Endothelial cell of umbilical vein (primary cell): Measurements from ENCODE around the gene ATP8A2.

Experiments
- CTCF ChIP-seq, 2 donors: IDR thresholded peaks; 1 replicate in 1 of 2; 2 replicates in 1 of 2; pipeline ENCODE4 v1.5.1; 2011; ENCODE audit warnings: low read length in 2 of 2, mild to moderate bottlenecking in 2 of 2, moderate library complexity in 2 of 2, control low read depth in 1 of 2, inconsistent platforms in 1 of 2, low read depth in 1 of 2; ENCODE audit not compliant: insufficient read depth in 1 of 2; ENCODE audit errors: extremely low read depth in 1 of 2
- EZH2 ChIP-seq: IDR thresholded peaks from 2 replicates; pipeline ENCODE4 v1.6.1; 2012; ENCODE audit warnings: borderline replicate concordance, low read depth, mild to moderate bottlenecking, moderate library complexity, low read length, inconsistent platforms; ENCODE audit not compliant: severe bottlenecking
- FOS ChIP-seq: IDR thresholded peaks from 2 replicates; pipeline ENCODE4 v1.6.1; 2011; ENCODE audit warnings: mild to moderate bottlenecking, low read length, moderate library complexity, borderline replicate concordance; ENCODE audit not compliant: insufficient read depth
- JUN ChIP-seq: IDR thresholded peaks from 2 replicates; pipeline ENCODE4 v1.6.1; 2011; ENCODE audit warnings: borderline replicate concordance, low read depth; ENCODE audit not compliant: insufficient read length, insufficient read depth
- MAX ChIP-seq: IDR thresholded peaks from 2 replicates; pipeline ENCODE4 v1.6.1; 2011; ENCODE audit not compliant: insufficient read depth, insufficient read length
- MYC ChIP-seq: IDR thresholded peaks from one replicate; pipeline ENCODE4 v1.6.1; 2011; ENCODE audit warnings: mild to moderate bottlenecking, low read depth, low read length
- POLR2A ChIP-seq: IDR thresholded peaks from 2 replicates; pipeline ENCODE4 v1.6.1; 2012; ENCODE audit warnings: low read depth, mild to moderate bottlenecking, control low read depth, low read length
- POLR2AphosphoS5 ChIP-seq: IDR thresholded peaks from 2 replicates; pipeline ENCODE4 v1.6.1; 2012; ENCODE audit warnings: low read depth, mild to moderate bottlenecking, control low read depth, low read length, moderate library complexity; ENCODE audit not compliant: insufficient read depth

GRCh38 chr13:25840931-25841330 lies 469.2 kb downstream of the ATP8A2 start:
- TF ChIP-seq POLR2AphosphoS5 (no peak), CTCF (IDR thresholded peaks at IDR 0.05; ENCODE audit: extremely low read depth in 1 of 2, insufficient read depth in 1 of 2, low read depth in 1 of 2, low read length in 2 of 2) (no peak), MAX (no peak), POLR2A (no peak), EZH2 (no peak), MYC (no peak), JUN (no peak), FOS (no peak)
